GM18499 (cell line): ENCODE data around the gene TMEM273.

Experiments used
- ATAC-seq: cut with Tn5 transposase; IDR thresholded peaks from one replicate; pipeline ENCODE4 v1.9.1; 2021; ENCODE audit warnings: moderate number of reproducible peaks; ENCODE audit not compliant: insufficient read depth, unreplicated experiment

The TMEM273 gene

GRCh38 chr10:49166484-49167400 is 21.4 kb downstream of the TMEM273 start:
- no peak for ATAC-seq

- no peak for ATAC-seq
These were observed 22.2 kb downstream of the TMEM273 start for GRCh38 chr10:49165821-49166483.

- ATAC-seq: no peak
These were observed 22.9 kb downstream of the TMEM273 start for GRCh38 chr10:49165259-49165658.

GRCh38 chr10:49164559-49165188 is 23.5 kb downstream of the TMEM273 start:
- ATAC-seq: peak; percentile 69

- ATAC-seq: no peak
These were observed 24.4 kb downstream of the TMEM273 start for GRCh38 chr10:49163741-49164140.

GRCh38 chr10:49162761-49163310 is 25.4 kb downstream of the TMEM273 start:
- no peak for ATAC-seq

- no peak for ATAC-seq
These were observed 26.1 kb downstream of the TMEM273 start for GRCh38 chr10:49162063-49162462.

- ATAC-seq: no peak
These were observed 26.7 kb downstream of the TMEM273 start for GRCh38 chr10:49161411-49161997.

GRCh38 chr10:49160814-49161213 is 27.4 kb downstream of the TMEM273 start:
- no peak for ATAC-seq

GRCh38 chr10:49160110-49160509 is 28.1 kb downstream of the TMEM273 start:
- ATAC-seq: no peak

- ATAC-seq: no peak
These were observed 29.3 kb downstream of the TMEM273 start for GRCh38 chr10:49158915-49159314.

- no peak for ATAC-seq
These were observed 29.8 kb downstream of the TMEM273 start for GRCh38 chr10:49158404-49158803.

GRCh38 chr10:49157229-49157628 is 31.0 kb downstream of the TMEM273 start:
- no peak for ATAC-seq

GRCh38 chr10:49154641-49155040 is 33.5 kb downstream of the TMEM273 start:
- ATAC-seq: no peak

- no peak for ATAC-seq
These were observed 34.2 kb downstream of the TMEM273 start for GRCh38 chr10:49153971-49154370.

- no peak for ATAC-seq
These were observed 35.1 kb downstream of the TMEM273 start for GRCh38 chr10:49153115-49153514.

- ATAC-seq: no peak
These were observed 35.5 kb downstream of the TMEM273 start for GRCh38 chr10:49152663-49153062.

GRCh38 chr10:49152037-49152436 is 36.2 kb downstream of the TMEM273 start:
- ATAC-seq: no peak

GRCh38 chr10:49151481-49151880 is 36.7 kb downstream of the TMEM273 start:
- ATAC-seq: no peak

GRCh38 chr10:49151025-49151445 is 37.2 kb downstream of the TMEM273 start:
- ATAC-seq: no peak
